Pancreas (tissue), 10 donors: ENCODE results near the gene LGALS7. TPM values are rescaled to one million over a fixed set of nuclear protein-coding genes. Genes with fewer than 3 reads are reported as not detected.
A peak's percentile ranks its signal among the peaks of the same experiment; 100 is the strongest.
"Not testable (repeated sequence)": the region's sequence is repeated elsewhere in the genome, so short reads cannot be mapped to it uniquely, and the experiment has no call there.

ENCODE experiments used
- ATAC-seq, 4 donors: fragments of 200-7000 bp; cut with Tn5 transposase; one replicate each; pipeline versions ENCODE4 v1.8.0 to v1.9.1; 2020; ENCODE audit warnings: mild to moderate bottlenecking in 4 of 4, moderate library complexity in 4 of 4
- DNase-seq, 6 donors: peaks; one replicate each; pipeline ENCODE4 v3.0.0-alpha.2; 2020
- FAIRE-seq: peaks from 2 replicates; lab custom pipeline; 2012; peaks lifted over from hg19 to GRCh38; lab: Jason Lieb, UNC
- H3K27ac ChIP-seq, 4 donors: fragments of 200-600 bp; sonication (generic); 1 replicate in 3 of 4; 2 replicates in 1 of 4; pipeline versions ENCODE4 v1.5.0 to v1.8.0; 2020
- H3K27me3 ChIP-seq, 4 donors: fragments of 200-600 bp; one replicate each; pipeline ENCODE4 v1.8.0; 2021
- H3K36me3 ChIP-seq, 3 donors: fragments of 200-600 bp; sonication (generic) in 1 of 3; one replicate each; pipeline versions ENCODE4 v1.5.0 to v1.8.0; 2020 to 2021
- H3K4me1 ChIP-seq, 3 donors: fragments of 200-600 bp; one replicate each; pipeline ENCODE4 v1.8.0; 2021
- H3K4me3 ChIP-seq, 4 donors: fragments of 200-600 bp; sonication (generic) in 2 of 4; one replicate each; pipeline versions ENCODE4 v1.5.0 to v1.8.0; 2020 to 2021
- H3K9me3 ChIP-seq, 4 donors: fragments of 200-600 bp; one replicate each; pipeline ENCODE4 v1.8.0; 2021
- CTCF ChIP-seq, 4 donors: fragments of 200-600 bp; sonication (generic) in 3 of 4; IDR thresholded peaks; one replicate each; pipeline versions ENCODE4 v1.5.0 to v1.8.0; 2021; ENCODE audit warnings: antibody characterized with exemption in 4 of 4
- WGBS, 2 donors: extraction: QIAGEN DNeasy Blood & Tissue Kit; methylation state at CpG; one replicate each; pipeline ENCODE4 v1.1.7; 2013; 5-methylcytosine and 5-hydroxymethylcytosine counted together
- intact Hi-C, 3 donors: fragments of 100-400 bp; cut with DNase I; formaldehyde crosslinking; loops; one replicate each; pipeline versions ENCODE4 v1.11.1 to v1.14.2; 2022
- polyA plus RNA-seq, 2 donors: library from polyadenylated mRNA; stranded (reverse); fragments of 200-250 nt; gene quantifications; one replicate each; pipeline ENCODE4 v1.2.3, GENCODE V29; 2013
- total RNA-seq, 6 donors: library from RNA; stranded (reverse); fragmentation: NEBNext Ultra II Directional in 4 of 6; extraction: Animal tissue kit (Norgen Biotek cat#: 25700) in 4 of 6; gene quantifications; one replicate each; pipeline versions ENCODE4 v1.2.1 to v1.2.4, GENCODE V29; 2021 to 2023
- donor health status: healthy with polysubstance abuse.
- donor health status: DM: no; HTN: no; CAD: no; lungs with moderate emphysema.
- donor health status: DM: no; HTN: no; CAD: no.
- donor health status: control.
- donor health status: control.
- donor health status: Bipolar disorder and iron deficiency.
- donor health status: DM: yes; HTN: yes; CAD: no.
- donor health status: DM: no; HTN: no; CAD: no.
- donor health status: DM: no; HTN: no; CAD: no.
- donor health status: DM: yes; HTN: yes; CAD: no.

LGALS7 gene
- total RNA-seq (not detected), polyA plus RNA-seq (not detected)

GRCh38 chr19:38773469-38774177 lies at the start of gene LGALS7:
LGALS7 (minus strand) TSS chr19:38773517; CDS start chr19:38773492, 25 bp downstream.
- no peak for ATAC-seq
- no peak within 1 kb of the TSS for H3K27ac ChIP-seq
- no peak for TF ChIP-seq CTCF (IDR thresholded peaks at IDR 0.05)
- H3K4me3 ChIP-seq, result no peak within 1 kb of the TSS
- H3K9me3 ChIP-seq, result no peaks in the 10 kb centered on the region
- H3K36me3 ChIP-seq, result no peaks in the 10 kb centered on the region
- intact Hi-C loops, result loop anchor here in 1 of 3 donors (2.0 kb wide), 1 partner anchor 19 kb away; no protein-coding TSS in a partner anchor
- 80 to 84% methylated on average over 10 of the region's 14 CpGs for WGBS, 2 donors
- no peaks in the 10 kb centered on the region for H3K27me3 ChIP-seq
- no peak for DNase-seq
- no peak for FAIRE-seq
- no peaks in the 10 kb centered on the region for H3K4me1 ChIP-seq

- peaks cover 0 to 19% (median under 1%) of the 10 kb centered on the region in 3 donors for H3K36me3 ChIP-seq
- peak in 1 of 6 donors; percentile 31 for DNase-seq
- H3K27ac ChIP-seq, H3K4me1 ChIP-seq, intact Hi-C loops, H3K4me3 ChIP-seq, H3K27me3 ChIP-seq, FAIRE-seq, ATAC-seq, H3K9me3 ChIP-seq: not testable (repeated sequence)
- 98% methylated on average over 23 to 29 of the region's 29 CpGs for WGBS, 2 donors
Measured at GRCh38 chr19:38821230-38821825, 48.0 kb upstream of the LGALS7 start.

GRCh38 chr19:38819231-38819920 lies 46.1 kb upstream of the LGALS7 start:
- no peaks in the 10 kb centered on the region for H3K9me3 ChIP-seq
- peak in 3 of 4 donors; percentile 54 to 77 (median 63) for ATAC-seq
- DNase-seq, result peak in 1 of 6 donors; percentile 23
- WGBS, 2 donors, result 66 to 76% methylated on average over 13 of the region's 13 CpGs
- intact Hi-C loops, result no loop called here
- H3K4me1 ChIP-seq, result peaks cover 0 to 6% (median 4%) of the 10 kb centered on the region in 3 donors
- TF ChIP-seq CTCF (IDR thresholded peaks at IDR 0.05), result no peak
- H3K27ac ChIP-seq, result no peak overlapping the region
- H3K4me3 ChIP-seq, result no peak overlapping the region
- H3K36me3 ChIP-seq, result peaks cover 0 to 29% (median 9%) of the 10 kb centered on the region in 3 donors
- no peak for FAIRE-seq
- H3K27me3 ChIP-seq, result no peaks in the 10 kb centered on the region

- Histone ChIP-seq H3K27me3 (no peaks in the 10 kb centered on the region), H3K27ac (no peak overlapping the region), H3K4me3 (no peak overlapping the region), H3K4me1 (peaks cover 6 to 14% (median 9%) of the 10 kb centered on the region in 3 donors), H3K9me3 (no peaks in the 10 kb centered on the region), H3K36me3 (peaks cover 0 to 22% (median 9%) of the 10 kb centered on the region in 3 donors)
- WGBS, 2 donors, result 94 to 97% methylated on average over 15 of the region's 15 CpGs
- DNase-seq, result no peak
- no peak for FAIRE-seq
- no peak for ATAC-seq
- no peak for TF ChIP-seq CTCF (IDR thresholded peaks at IDR 0.05)
- intact Hi-C loops, result no loop called here
Measured at GRCh38 chr19:38817081-38817480, 43.8 kb upstream of the LGALS7 start.

- H3K4me1 ChIP-seq, result peaks cover 6 to 14% (median 9%) of the 10 kb centered on the region in 3 donors
- no peak for TF ChIP-seq CTCF (IDR thresholded peaks at IDR 0.05)
- DNase-seq (no peak), ATAC-seq (no peak), FAIRE-seq (no peak)
- no peaks in the 10 kb centered on the region for H3K9me3 ChIP-seq
- 92 to 93% methylated on average over 17 to 18 of the region's 18 CpGs for WGBS, 2 donors
- H3K36me3 ChIP-seq, result peaks cover 0 to 22% (median 9%) of the 10 kb centered on the region in 3 donors
- H3K27me3 ChIP-seq, result no peaks in the 10 kb centered on the region
- H3K27ac ChIP-seq, result no peak overlapping the region
- no peak overlapping the region for H3K4me3 ChIP-seq
- intact Hi-C loops, result no loop called here
Measured at GRCh38 chr19:38816131-38816750, 42.9 kb upstream of the LGALS7 start.
